ENCODE data around the gene USF3.

The USF3 gene

GRCh38 chr3:113730550-113730949, 34.1 kb upstream of the USF3 start:
- WGBS, 2 experiments = 100% methylated on average over 1 of the region's 1 CpG

GRCh38 chr3:113728661-113729060, 32.2 kb upstream of the USF3 start:
- Histone ChIP-seq H3K9me3 (ENCODE audit: control insufficient read depth, low read length) (no peaks in the 10 kb centered on the region), H3K27me3 (ENCODE audit: control insufficient read depth, insufficient read depth, low read length, poor library complexity, severe bottlenecking) (no peaks in the 10 kb centered on the region), H3K4me1 (ENCODE audit: control insufficient read depth, insufficient read depth, low read length) (no peaks in the 10 kb centered on the region), H3K27ac (ENCODE audit: insufficient read depth, low read depth, low read length, poor library complexity, severe bottlenecking) (no peak overlapping the region), H3K36me3 (ENCODE audit: control insufficient read depth, insufficient read depth, low read length) (no peaks in the 10 kb centered on the region), H3K4me3 (ENCODE audit: insufficient read depth, low read depth, low read length) (no peak overlapping the region)
- WGBS, 2 experiments = 79 to 91% methylated on average over 2 of the region's 2 CpGs

More at GRCh38 chr3:113730550-113730949, 34.1 kb upstream of the USF3 start:
- H3K4me1 ChIP-seq (ENCODE audit: control insufficient read depth, insufficient read depth, low read length) = no peaks in the 10 kb centered on the region
- H3K27me3 ChIP-seq (ENCODE audit: control insufficient read depth, insufficient read depth, low read length, poor library complexity, severe bottlenecking) = no peaks in the 10 kb centered on the region
- no peak overlapping the region for H3K27ac ChIP-seq (ENCODE audit: insufficient read depth, low read depth, low read length, poor library complexity, severe bottlenecking)
- no peak overlapping the region for H3K4me3 ChIP-seq (ENCODE audit: insufficient read depth, low read depth, low read length)
- H3K36me3 ChIP-seq (ENCODE audit: control insufficient read depth, insufficient read depth, low read length) = no peaks in the 10 kb centered on the region
- no peaks in the 10 kb centered on the region for H3K9me3 ChIP-seq (ENCODE audit: control insufficient read depth, low read length)

GRCh38 chr3:113721636-113722035, 25.2 kb upstream of the USF3 start:
- Histone ChIP-seq H3K4me3 (ENCODE audit: insufficient read depth, low read depth, low read length) (no peak overlapping the region), H3K4me1 (ENCODE audit: control insufficient read depth, insufficient read depth, low read length) (no peaks in the 10 kb centered on the region), H3K27me3 (ENCODE audit: control insufficient read depth, insufficient read depth, low read length, poor library complexity, severe bottlenecking) (no peaks in the 10 kb centered on the region), H3K9me3 (ENCODE audit: control insufficient read depth, low read length) (no peaks in the 10 kb centered on the region), H3K27ac (ENCODE audit: insufficient read depth, low read depth, low read length, poor library complexity, severe bottlenecking) (no peak overlapping the region), H3K36me3 (ENCODE audit: control insufficient read depth, insufficient read depth, low read length) (peaks cover 14% of the 10 kb centered on the region)
- WGBS, 2 experiments = 91 to 98% methylated on average over 3 of the region's 3 CpGs

- Histone ChIP-seq H3K27me3 (ENCODE audit: control insufficient read depth, insufficient read depth, low read length, poor library complexity, severe bottlenecking) (no peaks in the 10 kb centered on the region), H3K27ac (ENCODE audit: insufficient read depth, low read depth, low read length, poor library complexity, severe bottlenecking) (no peak overlapping the region), H3K4me3 (ENCODE audit: insufficient read depth, low read depth, low read length) (no peak overlapping the region), H3K36me3 (ENCODE audit: control insufficient read depth, insufficient read depth, low read length) (peaks cover 14% of the 10 kb centered on the region), H3K9me3 (ENCODE audit: control insufficient read depth, low read length) (no peaks in the 10 kb centered on the region), H3K4me1 (ENCODE audit: control insufficient read depth, insufficient read depth, low read length) (no peaks in the 10 kb centered on the region)
- WGBS, 2 experiments = 90 to 97% methylated on average over 2 of the region's 2 CpGs
Measured at GRCh38 chr3:113719758-113720157, 23.3 kb upstream of the USF3 start.

- Histone ChIP-seq H3K4me1 (ENCODE audit: control insufficient read depth, insufficient read depth, low read length) (no peaks in the 10 kb centered on the region), H3K27me3 (ENCODE audit: control insufficient read depth, insufficient read depth, low read length, poor library complexity, severe bottlenecking) (no peaks in the 10 kb centered on the region), H3K9me3 (ENCODE audit: control insufficient read depth, low read length) (no peaks in the 10 kb centered on the region), H3K4me3 (ENCODE audit: insufficient read depth, low read depth, low read length) (no peak overlapping the region), H3K36me3 (ENCODE audit: control insufficient read depth, insufficient read depth, low read length) (peaks cover 14% of the 10 kb centered on the region), H3K27ac (ENCODE audit: insufficient read depth, low read depth, low read length, poor library complexity, severe bottlenecking) (no peak overlapping the region)
- WGBS, 2 experiments = 100% methylated on average over 1 of the region's 1 CpG; no CpG with 5 or more reads in 1 of the 2 experiments
Measured at GRCh38 chr3:113719294-113719693, 22.9 kb upstream of the USF3 start.

GRCh38 chr3:113717818-113718217, 21.4 kb upstream of the USF3 start:
- Histone ChIP-seq H3K36me3 (ENCODE audit: control insufficient read depth, insufficient read depth, low read length) (peaks cover 14% of the 10 kb centered on the region), H3K9me3 (ENCODE audit: control insufficient read depth, low read length) (no peaks in the 10 kb centered on the region), H3K4me1 (ENCODE audit: control insufficient read depth, insufficient read depth, low read length) (no peaks in the 10 kb centered on the region), H3K27me3 (ENCODE audit: control insufficient read depth, insufficient read depth, low read length, poor library complexity, severe bottlenecking) (no peaks in the 10 kb centered on the region), H3K4me3 (ENCODE audit: insufficient read depth, low read depth, low read length) (no peak overlapping the region), H3K27ac (ENCODE audit: insufficient read depth, low read depth, low read length, poor library complexity, severe bottlenecking) (no peak overlapping the region)
- 93 to 98% methylated on average over 3 of the region's 3 CpGs for WGBS, 2 experiments

- no peaks in the 10 kb centered on the region for H3K4me1 ChIP-seq (ENCODE audit: control insufficient read depth, insufficient read depth, low read length)
- WGBS, 2 experiments = 94 to 99% methylated on average over 3 of the region's 3 CpGs
- H3K36me3 ChIP-seq (ENCODE audit: control insufficient read depth, insufficient read depth, low read length) = peaks cover 14% of the 10 kb centered on the region
- H3K9me3 ChIP-seq (ENCODE audit: control insufficient read depth, low read length) = no peaks in the 10 kb centered on the region
- no peaks in the 10 kb centered on the region for H3K27me3 ChIP-seq (ENCODE audit: control insufficient read depth, insufficient read depth, low read length, poor library complexity, severe bottlenecking)
- H3K4me3 ChIP-seq (ENCODE audit: insufficient read depth, low read depth, low read length) = no peak overlapping the region
- no peak overlapping the region for H3K27ac ChIP-seq (ENCODE audit: insufficient read depth, low read depth, low read length, poor library complexity, severe bottlenecking)
Measured at GRCh38 chr3:113717308-113717707, 20.9 kb upstream of the USF3 start.

- no peak overlapping the region for H3K4me3 ChIP-seq (ENCODE audit: insufficient read depth, low read depth, low read length)
- no peaks in the 10 kb centered on the region for H3K9me3 ChIP-seq (ENCODE audit: control insufficient read depth, low read length)
- H3K27me3 ChIP-seq (ENCODE audit: control insufficient read depth, insufficient read depth, low read length, poor library complexity, severe bottlenecking) = no peaks in the 10 kb centered on the region
- no CpG with 5 or more reads among the region's 1 CpG for WGBS, 2 experiments
- no peaks in the 10 kb centered on the region for H3K4me1 ChIP-seq (ENCODE audit: control insufficient read depth, insufficient read depth, low read length)
- no peaks in the 10 kb centered on the region for H3K36me3 ChIP-seq (ENCODE audit: control insufficient read depth, insufficient read depth, low read length)
- H3K27ac ChIP-seq (ENCODE audit: insufficient read depth, low read depth, low read length, poor library complexity, severe bottlenecking) = no peak overlapping the region
Measured at GRCh38 chr3:113714702-113715101, 18.3 kb upstream of the USF3 start.

GRCh38 chr3:113712129-113712528, 15.7 kb upstream of the USF3 start:
- H3K4me3 ChIP-seq (ENCODE audit: insufficient read depth, low read depth, low read length) = no peak overlapping the region
- WGBS, 2 experiments = 88 to 100% methylated on average over 1 of the region's 3 CpGs

GRCh38 chr3:113707835-113708234, 11.4 kb upstream of the USF3 start:
- Histone ChIP-seq H3K4me3 (ENCODE audit: insufficient read depth, low read depth, low read length) (no peak overlapping the region), H3K36me3 (ENCODE audit: control insufficient read depth, insufficient read depth, low read length) (no peaks in the 10 kb centered on the region), H3K27ac (ENCODE audit: insufficient read depth, low read depth, low read length, poor library complexity, severe bottlenecking) (no peak overlapping the region), H3K27me3 (ENCODE audit: control insufficient read depth, insufficient read depth, low read length, poor library complexity, severe bottlenecking) (no peaks in the 10 kb centered on the region), H3K4me1 (ENCODE audit: control insufficient read depth, insufficient read depth, low read length) (no peaks in the 10 kb centered on the region), H3K9me3 (ENCODE audit: control insufficient read depth, low read length) (no peaks in the 10 kb centered on the region)
- WGBS, 2 experiments = 90 to 93% methylated on average over 4 of the region's 4 CpGs

More at GRCh38 chr3:113712129-113712528, 15.7 kb upstream of the USF3 start:
- Histone ChIP-seq H3K36me3 (ENCODE audit: control insufficient read depth, insufficient read depth, low read length) (no peaks in the 10 kb centered on the region), H3K27ac (ENCODE audit: insufficient read depth, low read depth, low read length, poor library complexity, severe bottlenecking) (no peak overlapping the region), H3K4me1 (ENCODE audit: control insufficient read depth, insufficient read depth, low read length) (no peaks in the 10 kb centered on the region), H3K9me3 (ENCODE audit: control insufficient read depth, low read length) (no peaks in the 10 kb centered on the region), H3K27me3 (ENCODE audit: control insufficient read depth, insufficient read depth, low read length, poor library complexity, severe bottlenecking) (no peaks in the 10 kb centered on the region)

- 79 to 83% methylated on average over 24 of the region's 24 CpGs for WGBS, 2 experiments
- peaks cover 8% of the 10 kb centered on the region for H3K4me1 ChIP-seq (ENCODE audit: control insufficient read depth, insufficient read depth, low read length)
- no peaks in the 10 kb centered on the region for H3K9me3 ChIP-seq (ENCODE audit: control insufficient read depth, low read length)
- H3K4me3 ChIP-seq (ENCODE audit: insufficient read depth, low read depth, low read length) = no peak overlapping the region
- H3K27ac ChIP-seq (ENCODE audit: insufficient read depth, low read depth, low read length, poor library complexity, severe bottlenecking) = no peak overlapping the region
- no peaks in the 10 kb centered on the region for H3K36me3 ChIP-seq (ENCODE audit: control insufficient read depth, insufficient read depth, low read length)
- no peaks in the 10 kb centered on the region for H3K27me3 ChIP-seq (ENCODE audit: control insufficient read depth, insufficient read depth, low read length, poor library complexity, severe bottlenecking)
Measured at GRCh38 chr3:113698956-113699355, 2.5 kb upstream of the USF3 start.
